Left ventricle myocardium inferior (tissue), 1 donor: ENCODE data around the gene HS3ST4. TPM values are rescaled to one million over a fixed set of nuclear protein-coding genes. Genes with fewer than 3 reads are reported as not detected.
A peak's percentile ranks its signal among the peaks of the same experiment; 100 is the strongest.
"Not testable (repeated sequence)": the region's sequence is repeated elsewhere in the genome, so short reads cannot be mapped to it uniquely, and the experiment has no call there.

Experiments
- DNase-seq: peaks from one replicate; pipeline ENCODE4 v3.0.0-alpha.2; 2020
- H3K27ac ChIP-seq: fragments of 200-600 bp; replicated peaks from 2 replicates; pipeline ENCODE4 v1.8.0; 2021
- H3K27me3 ChIP-seq: fragments of 200-600 bp; 2 replicates; pipeline ENCODE4 v1.8.0; 2021; ENCODE audit warnings: low read depth
- H3K36me3 ChIP-seq: fragments of 200-600 bp; 2 replicates; pipeline ENCODE4 v1.8.0; 2021
- H3K4me1 ChIP-seq: fragments of 200-600 bp; 2 replicates; pipeline ENCODE4 v1.8.0; 2021
- H3K4me3 ChIP-seq: fragments of 200-600 bp; 2 replicates; pipeline ENCODE4 v1.8.0; 2021; ENCODE audit warnings: mild to moderate bottlenecking, moderate library complexity
- H3K9me3 ChIP-seq: fragments of 200-600 bp; replicated peaks from 2 replicates; pipeline ENCODE4 v1.8.0; 2021
- CTCF ChIP-seq: fragments of 200-600 bp; IDR thresholded peaks from 2 replicates; pipeline ENCODE4 v1.8.0; 2021; ENCODE audit warnings: antibody characterized with exemption, mild to moderate bottlenecking, borderline replicate concordance
- intact Hi-C: fragments of 100-400 bp; cut with micrococcal nuclease; formaldehyde crosslinking; loops from one replicate; pipeline ENCODE4 v1.11.0; 2022
- total RNA-seq: library from RNA; stranded (reverse); fragmentation: NEBNext Ultra II Directional; extraction: Animal tissue kit (Norgen Biotek cat#: 25700); gene quantifications from one replicate; pipeline ENCODE4 v1.2.1, GENCODE V29; 2021
- donor health status: DM: no; HTN: yes; CAD: no; lungs with severe emphysema.

Gene HS3ST4
- total RNA-seq, 1 donor from 2014 or later: not detected

GRCh38 chr16:26016989-26017388, 325.2 kb downstream of the HS3ST4 start:
- no peak for DNase-seq
- no peak overlapping the region for H3K4me3 ChIP-seq
- TF ChIP-seq CTCF: no peak
- H3K4me1 ChIP-seq: no peaks in the 10 kb centered on the region
- H3K36me3 ChIP-seq: no peaks in the 10 kb centered on the region
- intact Hi-C loops: no loop called here
- no peak overlapping the region for H3K27ac ChIP-seq
- H3K27me3 ChIP-seq: peaks cover 8% of the 10 kb centered on the region
- peaks cover 42% of the 10 kb centered on the region for H3K9me3 ChIP-seq

- H3K36me3 ChIP-seq: no peaks in the 10 kb centered on the region
- H3K4me3 ChIP-seq: no peak overlapping the region
- no peaks in the 10 kb centered on the region for H3K4me1 ChIP-seq
- H3K27ac ChIP-seq: no peak overlapping the region
- peaks cover 13% of the 10 kb centered on the region for H3K27me3 ChIP-seq
- no peak for TF ChIP-seq CTCF
- intact Hi-C loops: no loop called here
- DNase-seq: no peak
- H3K9me3 ChIP-seq: peaks cover 35% of the 10 kb centered on the region
Observed at GRCh38 chr16:26019381-26020242, 327.9 kb downstream of the HS3ST4 start.

- no peak overlapping the region for H3K27ac ChIP-seq
- no peaks in the 10 kb centered on the region for H3K9me3 ChIP-seq
- no peaks in the 10 kb centered on the region for H3K4me1 ChIP-seq
- intact Hi-C loops: no loop called here
- no peak for TF ChIP-seq CTCF
- peak overlapping the region; percentile 6 for H3K4me3 ChIP-seq
- H3K27me3 ChIP-seq: peaks cover 12% of the 10 kb centered on the region
- no peaks in the 10 kb centered on the region for H3K36me3 ChIP-seq
- no peak for DNase-seq
Observed at GRCh38 chr16:26026709-26027450, 335.1 kb downstream of the HS3ST4 start.

- TF ChIP-seq CTCF: no peak
- Histone ChIP-seq H3K4me3 (no peak overlapping the region), H3K4me1 (no peaks in the 10 kb centered on the region), H3K36me3 (no peaks in the 10 kb centered on the region), H3K9me3 (no peaks in the 10 kb centered on the region), H3K27me3 (peaks cover 7% of the 10 kb centered on the region), H3K27ac (no peak overlapping the region)
- no peak for DNase-seq
- intact Hi-C loops: no loop called here
Observed at GRCh38 chr16:26031286-26031685, 339.5 kb downstream of the HS3ST4 start.

GRCh38 chr16:26032661-26033060, 340.9 kb downstream of the HS3ST4 start:
- intact Hi-C loops: not testable (repeated sequence)

More at GRCh38 chr16:26032661-26033060, 340.9 kb downstream of the HS3ST4 start:
- not testable (repeated sequence) for H3K27me3 ChIP-seq, H3K36me3 ChIP-seq, H3K27ac ChIP-seq, H3K9me3 ChIP-seq, H3K4me3 ChIP-seq, DNase-seq, H3K4me1 ChIP-seq
